ENCODE data around the gene LRPPRC. TPM values are rescaled to one million over a fixed set of nuclear protein-coding genes. Genes with fewer than 3 reads are reported as not detected.

LRPPRC gene
- total and polyA plus RNA-seq, 2 donors (not counting 1 experiment from before 2014, with no cell fraction given), result 54.6 to 70.4 TPM

DNA sequence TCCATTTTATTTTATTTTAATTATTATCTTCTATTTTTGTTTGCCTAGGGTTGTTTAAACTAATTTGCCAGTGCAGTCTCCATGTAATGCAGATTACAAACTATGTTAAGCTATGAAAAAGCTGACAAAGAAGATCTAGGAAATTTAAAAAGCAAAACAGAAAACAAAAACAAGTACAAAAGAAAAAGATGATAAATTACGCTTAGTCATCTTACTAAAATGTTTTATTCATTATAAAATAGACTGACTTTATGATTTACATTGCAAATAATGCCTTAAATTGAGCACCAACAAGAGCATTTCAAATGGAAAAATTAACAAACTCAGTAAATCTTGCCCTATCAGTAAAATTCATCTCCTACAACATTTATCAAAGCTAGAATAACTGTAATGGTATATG lies 52.9 kb downstream of the LRPPRC start:
- no peaks in the 10 kb centered on the region for H3K4me1 ChIP-seq (ENCODE audit: control insufficient read depth, extremely low read depth, insufficient read depth, low read length)
- no peak for TF ChIP-seq CTCF (conservative IDR thresholded peaks at IDR 0.05 in 1 of 2, IDR thresholded peaks at IDR 0.05 in 1 of 2; ENCODE audit: low read depth in 1 of 2, low read length in 2 of 2)
- TF ChIP-seq EZH2 (IDR thresholded peaks at IDR 0.05; ENCODE audit: low read length, missing control alignments), result no peak
- H3K36me3 ChIP-seq (ENCODE audit: control insufficient read depth, insufficient read depth, low read length), result peaks cover 9% of the 10 kb centered on the region
- no peak overlapping the region for H2AFZ ChIP-seq (ENCODE audit: low read length)
- no peaks in the 10 kb centered on the region for H3K79me2 ChIP-seq (ENCODE audit: control insufficient read depth, insufficient read depth, low read length)
- H3K27ac ChIP-seq (ENCODE audit: insufficient read depth, low read length), result no peak overlapping the region
- DNase-seq (ENCODE audit: low read depth in 2 of 2), result no peak
- no peak overlapping the region for H3K4me3 ChIP-seq (replicated peaks in 1 of 4; ENCODE audit: control extremely low read depth in 1 of 4, insufficient read depth in 1 of 4, low read depth in 3 of 4, low read length in 4 of 4)
- no peak overlapping the region for H3K9ac ChIP-seq (ENCODE audit: insufficient read depth, low read length)
- no peak overlapping the region for H3K4me2 ChIP-seq (ENCODE audit: extremely low read depth, insufficient read depth, low read length)
- no peaks in the 10 kb centered on the region for H4K20me1 ChIP-seq (ENCODE audit: control insufficient read depth, extremely low read depth, insufficient read depth, low read length)
- no peaks in the 10 kb centered on the region for H3K9me3 ChIP-seq (ENCODE audit: control insufficient read depth, insufficient read depth, low read depth, low read length)
- no peaks in the 10 kb centered on the region for H3K27me3 ChIP-seq (ENCODE audit: control insufficient read depth, insufficient read depth, low read length)

DNA sequence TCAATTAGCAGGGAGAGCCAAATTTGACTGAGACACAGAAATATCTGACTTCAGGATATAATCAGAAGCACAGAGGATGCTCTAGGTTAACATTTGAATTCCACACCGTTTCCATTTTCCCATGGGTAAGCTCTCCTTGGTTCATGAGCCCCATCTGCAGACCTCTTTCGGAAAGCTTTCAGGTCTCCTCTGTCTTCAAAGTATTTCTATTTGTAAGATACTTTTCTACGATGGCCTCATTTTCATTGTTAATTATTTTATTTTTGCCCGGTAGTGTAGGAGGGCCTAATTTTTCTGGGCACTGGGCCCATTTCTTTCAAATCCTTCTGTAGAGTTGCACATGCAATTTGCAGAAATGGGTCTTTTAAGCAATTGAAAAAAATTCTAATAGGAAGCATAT lies 53.8 kb downstream of the LRPPRC start:
- no peak overlapping the region for H3K4me3 ChIP-seq (replicated peaks in 1 of 4; ENCODE audit: control extremely low read depth in 1 of 4, insufficient read depth in 1 of 4, low read depth in 3 of 4, low read length in 4 of 4)
- no peaks in the 10 kb centered on the region for H3K27me3 ChIP-seq (ENCODE audit: control insufficient read depth, insufficient read depth, low read length)
- H3K4me1 ChIP-seq (ENCODE audit: control insufficient read depth, extremely low read depth, insufficient read depth, low read length), result no peaks in the 10 kb centered on the region
- no peak overlapping the region for H3K27ac ChIP-seq (ENCODE audit: insufficient read depth, low read length)
- peak in 1 of 2 donors; percentile 45 for DNase-seq (ENCODE audit: low read depth in 2 of 2)
- H4K20me1 ChIP-seq (ENCODE audit: control insufficient read depth, extremely low read depth, insufficient read depth, low read length), result no peaks in the 10 kb centered on the region
- no peak overlapping the region for H2AFZ ChIP-seq (ENCODE audit: low read length)
- peaks cover 7% of the 10 kb centered on the region for H3K36me3 ChIP-seq (ENCODE audit: control insufficient read depth, insufficient read depth, low read length)
- H3K4me2 ChIP-seq (ENCODE audit: extremely low read depth, insufficient read depth, low read length), result no peak overlapping the region
- TF ChIP-seq EZH2 (IDR thresholded peaks at IDR 0.05; ENCODE audit: low read length, missing control alignments), result no peak
- no peak for TF ChIP-seq CTCF (conservative IDR thresholded peaks at IDR 0.05 in 1 of 2, IDR thresholded peaks at IDR 0.05 in 1 of 2; ENCODE audit: low read depth in 1 of 2, low read length in 2 of 2)
- no peak overlapping the region for H3K9ac ChIP-seq (ENCODE audit: insufficient read depth, low read length)
- H3K9me3 ChIP-seq (ENCODE audit: control insufficient read depth, insufficient read depth, low read depth, low read length), result no peaks in the 10 kb centered on the region
- no peaks in the 10 kb centered on the region for H3K79me2 ChIP-seq (ENCODE audit: control insufficient read depth, insufficient read depth, low read length)

- Histone ChIP-seq H3K9me3 (ENCODE audit: control insufficient read depth, insufficient read depth, low read depth, low read length) (no peaks in the 10 kb centered on the region), H3K4me3 (replicated peaks in 1 of 4; ENCODE audit: control extremely low read depth in 1 of 4, insufficient read depth in 1 of 4, low read depth in 3 of 4, low read length in 4 of 4) (no peak overlapping the region), H3K79me2 (ENCODE audit: control insufficient read depth, insufficient read depth, low read length) (no peaks in the 10 kb centered on the region), H3K4me2 (ENCODE audit: extremely low read depth, insufficient read depth, low read length) (no peak overlapping the region), H3K36me3 (ENCODE audit: control insufficient read depth, insufficient read depth, low read length) (peaks cover 7% of the 10 kb centered on the region), H2AFZ (ENCODE audit: low read length) (no peak overlapping the region), H3K4me1 (ENCODE audit: control insufficient read depth, extremely low read depth, insufficient read depth, low read length) (no peaks in the 10 kb centered on the region), H3K9ac (ENCODE audit: insufficient read depth, low read length) (no peak overlapping the region), H4K20me1 (ENCODE audit: control insufficient read depth, extremely low read depth, insufficient read depth, low read length) (no peaks in the 10 kb centered on the region), H3K27me3 (ENCODE audit: control insufficient read depth, insufficient read depth, low read length) (no peaks in the 10 kb centered on the region), H3K27ac (ENCODE audit: insufficient read depth, low read length) (no peak overlapping the region)
- DNase-seq (ENCODE audit: low read depth in 2 of 2), result no peak
- no peak for TF ChIP-seq CTCF (conservative IDR thresholded peaks at IDR 0.05 in 1 of 2, IDR thresholded peaks at IDR 0.05 in 1 of 2; ENCODE audit: low read depth in 1 of 2, low read length in 2 of 2)
- no peak for TF ChIP-seq EZH2 (IDR thresholded peaks at IDR 0.05; ENCODE audit: low read length, missing control alignments)
These were observed 54.4 kb downstream of the LRPPRC start for GRCh38 chr2:43941359-43941758.
